Large intestine (tissue), 3 donors: ENCODE measurements around the gene TMPO. TPM values are rescaled to one million over a fixed set of nuclear protein-coding genes. Genes with fewer than 3 reads are reported as not detected.
"Not testable (repeated sequence)": the region's sequence is repeated elsewhere in the genome, so short reads cannot be mapped to it uniquely, and the experiment has no call there.

Source experiments
- DNase-seq, 2 donors: peaks; one replicate each; pipeline versions ENCODE4 v3.0.0 to v3.0.0-alpha.2; 2013
- H3K27ac ChIP-seq: one replicate; pipeline ENCODE4 v1.5.1; 2013; ENCODE audit warnings: low read length
- H3K27me3 ChIP-seq: 2 replicates; pipeline ENCODE4 v1.6.1; 2013; ENCODE audit warnings: low read length; ENCODE audit not compliant: control insufficient read depth, insufficient read depth
- H3K36me3 ChIP-seq: 2 replicates; pipeline ENCODE4 v1.6.1; 2013; ENCODE audit warnings: low read length; ENCODE audit not compliant: control insufficient read depth, insufficient read depth
- H3K4me1 ChIP-seq: one replicate; pipeline ENCODE4 v1.6.1; 2013; ENCODE audit warnings: low read length; ENCODE audit not compliant: control insufficient read depth, insufficient read depth
- H3K4me3 ChIP-seq: one replicate; pipeline ENCODE4 v1.5.1; 2013; ENCODE audit warnings: low read length
- H3K9me3 ChIP-seq: one replicate; pipeline ENCODE4 v1.6.1; 2013; ENCODE audit warnings: mild to moderate bottlenecking, low read depth, low read length, moderate library complexity; ENCODE audit not compliant: control insufficient read depth
- WGBS: methylation state at CpG from one replicate; pipeline ENCODE4 v1.1.5; 2013; ENCODE audit warnings: low lambda C conversion rate; ENCODE audit not compliant: insufficient coverage; 5-methylcytosine and 5-hydroxymethylcytosine counted together
- polyA plus RNA-seq: library from polyadenylated mRNA; unstranded; fragments of 120-200 nt; gene quantifications from one replicate; pipeline ENCODE4 v1.2.1, GENCODE V29; 2013

TMPO gene
- polyA plus RNA-seq, 1 donor, result 100 TPM

GRCh38 chr12:98543701-98544100 is 28.3 kb downstream of the TMPO start:
- Histone ChIP-seq H3K36me3 (peaks cover 34% of the 10 kb centered on the region), H3K27me3 (no peaks in the 10 kb centered on the region), H3K27ac (no peak overlapping the region), H3K9me3 (no peaks in the 10 kb centered on the region), H3K4me1 (no peaks in the 10 kb centered on the region), H3K4me3 (no peak overlapping the region)
- DNase-seq, result no peak

GRCh38 chr12:98544751-98545150 is 29.4 kb downstream of the TMPO start:
- H3K27ac ChIP-seq, result no peak overlapping the region
- no CpG with 5 or more reads among the region's 1 CpG for WGBS
- H3K36me3 ChIP-seq, result peaks cover 39% of the 10 kb centered on the region
- no peaks in the 10 kb centered on the region for H3K9me3 ChIP-seq
- H3K4me3 ChIP-seq, result no peak overlapping the region
- no peaks in the 10 kb centered on the region for H3K4me1 ChIP-seq
- H3K27me3 ChIP-seq, result no peaks in the 10 kb centered on the region
- no peak for DNase-seq

GRCh38 chr12:98549371-98550110 is 34.2 kb downstream of the TMPO start:
- H3K36me3 ChIP-seq, result peaks cover 29% of the 10 kb centered on the region
- 100% methylated on average over 2 of the region's 5 CpGs for WGBS
- H3K4me1 ChIP-seq, result no peaks in the 10 kb centered on the region
- no peak overlapping the region for H3K4me3 ChIP-seq
- H3K27ac ChIP-seq, result no peak overlapping the region
- no peak for DNase-seq
- H3K9me3 ChIP-seq, result no peaks in the 10 kb centered on the region
- no peaks in the 10 kb centered on the region for H3K27me3 ChIP-seq

- Histone ChIP-seq H3K4me1 (no peaks in the 10 kb centered on the region), H3K27me3 (no peaks in the 10 kb centered on the region), H3K4me3 (no peak overlapping the region), H3K36me3 (peaks cover 23% of the 10 kb centered on the region), H3K27ac (no peak overlapping the region), H3K9me3 (no peaks in the 10 kb centered on the region)
- WGBS, result 100% methylated on average over 2 of the region's 3 CpGs
- DNase-seq, result no peak
These were observed 36.4 kb downstream of the TMPO start for GRCh38 chr12:98551787-98552186.

GRCh38 chr12:98558097-98558496 is 42.7 kb downstream of the TMPO start:
- not testable (repeated sequence) for H3K4me1 ChIP-seq, H3K36me3 ChIP-seq, H3K27ac ChIP-seq, H3K9me3 ChIP-seq, DNase-seq, H3K4me3 ChIP-seq, H3K27me3 ChIP-seq
- no CpG with 5 or more reads among the region's 4 CpGs for WGBS

- no peak for DNase-seq
- no CpG with 5 or more reads among the region's 1 CpG for WGBS
- Histone ChIP-seq H3K27me3 (no peaks in the 10 kb centered on the region), H3K9me3 (no peaks in the 10 kb centered on the region), H3K36me3 (no peaks in the 10 kb centered on the region), H3K4me3 (no peak overlapping the region), H3K27ac (no peak overlapping the region), H3K4me1 (no peaks in the 10 kb centered on the region)
These were observed 44.3 kb downstream of the TMPO start for GRCh38 chr12:98559666-98560065.

GRCh38 chr12:98561846-98562245 is 46.5 kb downstream of the TMPO start:
- no peaks in the 10 kb centered on the region for H3K4me1 ChIP-seq
- H3K9me3 ChIP-seq, result no peaks in the 10 kb centered on the region
- H3K27ac ChIP-seq, result no peak overlapping the region
- no peak for DNase-seq
- H3K27me3 ChIP-seq, result no peaks in the 10 kb centered on the region
- no peaks in the 10 kb centered on the region for H3K36me3 ChIP-seq
- WGBS, result no CpG with 5 or more reads among the region's 3 CpGs
- no peak overlapping the region for H3K4me3 ChIP-seq

GRCh38 chr12:98572010-98572409 is 56.6 kb downstream of the TMPO start:
- no peaks in the 10 kb centered on the region for H3K27me3 ChIP-seq
- no CpG with 5 or more reads among the region's 2 CpGs for WGBS

GRCh38 chr12:98574110-98574509 is 58.7 kb downstream of the TMPO start:
- peak; percentile 89 to 94 for DNase-seq
- no peaks in the 10 kb centered on the region for H3K9me3 ChIP-seq
- H3K27ac ChIP-seq, result peak overlapping the region; percentile 84
- H3K4me1 ChIP-seq, result peaks cover 20% of the 10 kb centered on the region
- no CpG with 5 or more reads among the region's 1 CpG for WGBS
- no peaks in the 10 kb centered on the region for H3K36me3 ChIP-seq
- H3K27me3 ChIP-seq, result no peaks in the 10 kb centered on the region
- no peak overlapping the region for H3K4me3 ChIP-seq

More at GRCh38 chr12:98572010-98572409, 56.6 kb downstream of the TMPO start:
- H3K36me3 ChIP-seq, result no peaks in the 10 kb centered on the region
- no peak for DNase-seq
- H3K4me3 ChIP-seq, result no peak overlapping the region
- no peak overlapping the region for H3K27ac ChIP-seq
- peaks cover 15% of the 10 kb centered on the region for H3K4me1 ChIP-seq
- H3K9me3 ChIP-seq, result no peaks in the 10 kb centered on the region

GRCh38 chr12:98575013-98575412 is 59.6 kb downstream of the TMPO start:
- no peaks in the 10 kb centered on the region for H3K27me3 ChIP-seq
- peak overlapping the region; percentile 84 for H3K27ac ChIP-seq
- H3K4me1 ChIP-seq, result peaks cover 26% of the 10 kb centered on the region
- DNase-seq, result peak; percentile 69 to 83
- no peaks in the 10 kb centered on the region for H3K36me3 ChIP-seq
- no peak overlapping the region for H3K4me3 ChIP-seq
- no CpG with 5 or more reads among the region's 4 CpGs for WGBS
- no peaks in the 10 kb centered on the region for H3K9me3 ChIP-seq

GRCh38 chr12:98576795-98577194 is 61.4 kb downstream of the TMPO start:
- not testable (repeated sequence) for H3K36me3 ChIP-seq, H3K4me3 ChIP-seq, H3K27me3 ChIP-seq, H3K27ac ChIP-seq, H3K9me3 ChIP-seq, DNase-seq
- no CpG with 5 or more reads among the region's 2 CpGs for WGBS
- H3K4me1 ChIP-seq, result peaks cover 26% of the 10 kb centered on the region
